ENCODE data around the gene SLC4A7. TPM values are rescaled to one million over a fixed set of nuclear protein-coding genes. Genes with fewer than 3 reads are reported as not detected.

Gene SLC4A7
- total RNA-seq, 2 experiments from 2014 or later: 49.5 to 54.1 TPM

DNA sequence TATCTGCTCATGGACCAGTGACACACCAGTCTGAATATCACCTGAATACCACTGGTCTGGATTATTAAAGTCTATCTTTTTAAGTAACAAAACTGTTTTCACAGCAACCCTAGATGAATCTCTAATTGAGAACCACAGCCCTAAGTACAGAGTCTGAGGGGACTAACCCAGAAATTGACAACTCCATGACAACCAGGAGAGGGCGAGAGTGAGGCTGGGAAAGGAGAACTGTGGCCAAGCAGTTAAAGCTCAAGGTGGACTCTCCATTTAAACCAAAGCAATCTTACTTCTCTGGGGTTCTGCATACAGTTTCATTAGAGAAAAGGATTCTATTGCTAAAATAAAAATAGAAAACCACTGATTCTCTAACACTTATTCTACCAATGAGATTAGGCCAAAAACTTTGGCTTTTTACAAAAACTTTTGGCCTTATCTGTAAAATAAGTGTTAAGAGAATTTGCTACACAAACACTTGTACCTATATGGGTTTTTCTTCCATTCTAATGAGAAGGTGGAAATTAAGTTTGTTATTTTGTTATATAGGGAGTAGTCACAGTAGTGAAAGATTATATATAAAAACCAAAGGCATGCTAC lies 126.4 kb downstream of the SLC4A7 start:
- Mint-ChIP-seq H3K27ac (peak overlapping the region; percentile 13), H3K9me3 (no peaks in the 10 kb centered on the region), H3K4me1 (peaks cover 20% of the 10 kb centered on the region), H3K4me3 (no peak overlapping the region), H3K27me3 (peaks cover 7% of the 10 kb centered on the region), H3K36me3 (peaks cover 4% of the 10 kb centered on the region)
- DNase-seq (peak; percentile 38), ATAC-seq (ENCODE audit: low read depth) (peak; percentile 89)
- POLR2A ChIA-PET: interaction anchor here (1.0 kb wide), 1 partner anchor 109 kb away, joined by 3 read pairs; no protein-coding TSS in a partner anchor

DNA sequence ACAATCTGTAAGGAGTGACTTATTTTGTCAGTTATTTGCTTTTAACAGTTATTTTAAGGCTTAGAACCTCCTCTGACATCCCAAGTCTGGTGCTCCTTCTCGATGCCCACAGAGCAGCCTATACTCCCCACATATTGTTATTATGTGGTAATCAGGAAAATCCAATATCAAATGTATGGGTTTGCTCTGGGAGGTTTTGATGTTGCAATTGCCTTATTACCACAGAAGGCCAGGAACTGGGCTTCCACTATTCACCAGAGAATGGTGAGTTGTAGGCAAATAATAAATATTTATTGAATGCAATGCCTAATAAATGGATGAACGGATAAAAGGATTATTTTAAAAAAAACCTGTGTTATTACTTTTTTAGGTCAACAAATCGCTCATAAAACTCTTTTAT lies 127.2 kb downstream of the SLC4A7 start:
- Mint-ChIP-seq H3K36me3 (peaks cover 4% of the 10 kb centered on the region), H3K9me3 (no peaks in the 10 kb centered on the region), H3K27me3 (peaks cover 7% of the 10 kb centered on the region), H3K4me1 (peaks cover 20% of the 10 kb centered on the region), H3K4me3 (no peak overlapping the region), H3K27ac (no peak overlapping the region)
- DNase-seq: no peak
- no peak for ATAC-seq (ENCODE audit: low read depth)
- POLR2A ChIA-PET: no interaction called here

DNA sequence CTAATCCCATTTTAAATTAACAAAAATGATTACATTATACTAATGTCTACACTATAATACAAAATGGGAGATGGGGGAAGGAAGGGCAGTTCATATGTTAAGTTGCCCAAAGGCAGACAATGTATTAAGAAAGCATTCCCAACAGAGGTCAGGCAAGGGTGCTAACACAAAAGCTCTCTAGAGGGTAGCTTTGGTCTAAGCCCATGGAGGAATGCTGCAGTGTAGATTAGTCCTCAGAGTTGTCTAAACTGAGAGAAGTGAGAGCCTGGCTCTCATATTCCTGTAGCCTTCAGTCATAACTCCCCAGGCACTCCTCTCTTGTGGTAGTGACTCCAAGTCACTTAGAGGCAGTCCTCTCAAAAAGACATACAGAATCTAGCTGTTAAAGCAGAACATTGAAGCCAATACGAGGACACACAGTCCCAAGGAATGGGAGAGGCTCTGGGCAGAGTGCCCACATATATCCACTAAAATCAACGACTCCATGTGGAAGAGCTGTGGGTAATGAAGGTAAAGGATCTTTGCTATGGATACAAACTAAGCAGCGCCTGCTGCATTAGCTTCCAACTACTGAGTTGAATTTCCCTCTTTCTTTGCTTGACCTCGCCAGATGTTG lies 129.5 kb downstream of the SLC4A7 start:
- no peak overlapping the region for H3K4me3 Mint-ChIP-seq
- peaks cover 13% of the 10 kb centered on the region for H3K4me1 Mint-ChIP-seq
- peaks cover 7% of the 10 kb centered on the region for H3K27me3 Mint-ChIP-seq
- ATAC-seq (ENCODE audit: low read depth) (no peak), DNase-seq (no peak)
- H3K9me3 Mint-ChIP-seq: no peaks in the 10 kb centered on the region
- H3K36me3 Mint-ChIP-seq: no peaks in the 10 kb centered on the region
- no peak overlapping the region for H3K27ac Mint-ChIP-seq
- POLR2A ChIA-PET: no interaction called here

DNA sequence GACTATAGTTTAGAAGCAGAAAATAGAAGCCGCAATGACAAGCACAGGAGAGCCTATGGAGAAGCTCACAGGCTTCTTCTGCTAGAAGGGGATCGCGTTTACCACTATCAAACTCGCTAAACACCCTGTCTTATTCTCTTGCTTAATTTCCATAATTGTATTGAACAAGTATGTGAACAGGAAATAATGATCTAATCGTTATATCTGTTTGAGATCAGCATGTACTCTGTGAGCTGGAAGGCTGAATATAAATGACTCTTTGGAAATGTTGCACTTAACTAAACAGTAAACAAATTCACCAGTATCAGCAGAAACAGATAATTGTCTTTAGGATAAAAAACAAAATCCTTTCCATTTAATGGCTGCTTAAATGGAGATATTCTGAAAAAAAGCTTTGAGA lies 130.0 kb downstream of the SLC4A7 start:
- H3K36me3 Mint-ChIP-seq: no peaks in the 10 kb centered on the region
- DNase-seq: no peak
- no peaks in the 10 kb centered on the region for H3K9me3 Mint-ChIP-seq
- POLR2A ChIA-PET: no interaction called here
- peaks cover 9% of the 10 kb centered on the region for H3K4me1 Mint-ChIP-seq
- no peak overlapping the region for H3K27ac Mint-ChIP-seq
- H3K27me3 Mint-ChIP-seq: peaks cover 7% of the 10 kb centered on the region
- ATAC-seq (ENCODE audit: low read depth): no peak
- H3K4me3 Mint-ChIP-seq: no peak overlapping the region

DNA sequence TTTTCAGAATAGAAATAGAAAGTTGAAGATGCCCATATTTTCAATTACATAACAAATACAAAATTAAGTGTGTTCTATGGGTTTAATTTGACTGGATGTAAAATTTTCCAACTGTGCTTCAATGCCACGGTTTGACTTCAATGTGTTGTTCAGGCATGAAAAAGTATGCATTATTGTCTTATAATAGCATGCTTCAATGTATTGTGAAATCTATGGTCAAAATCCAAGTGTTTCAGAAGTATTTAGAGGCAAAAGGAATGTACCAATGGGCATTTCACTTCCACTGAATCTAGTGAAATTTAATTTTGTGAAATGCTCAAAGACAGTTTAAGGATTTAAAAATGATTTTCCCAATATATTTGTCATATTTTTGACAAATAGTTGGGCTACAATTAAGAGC lies 131.0 kb downstream of the SLC4A7 start:
- Mint-ChIP-seq H3K4me1 (peaks cover 5% of the 10 kb centered on the region), H3K36me3 (no peaks in the 10 kb centered on the region), H3K9me3 (no peaks in the 10 kb centered on the region), H3K4me3 (no peak overlapping the region), H3K27me3 (peaks cover 7% of the 10 kb centered on the region), H3K27ac (no peak overlapping the region)
- POLR2A ChIA-PET: no interaction called here
- no peak for ATAC-seq (ENCODE audit: low read depth)
- no peak for DNase-seq

DNA sequence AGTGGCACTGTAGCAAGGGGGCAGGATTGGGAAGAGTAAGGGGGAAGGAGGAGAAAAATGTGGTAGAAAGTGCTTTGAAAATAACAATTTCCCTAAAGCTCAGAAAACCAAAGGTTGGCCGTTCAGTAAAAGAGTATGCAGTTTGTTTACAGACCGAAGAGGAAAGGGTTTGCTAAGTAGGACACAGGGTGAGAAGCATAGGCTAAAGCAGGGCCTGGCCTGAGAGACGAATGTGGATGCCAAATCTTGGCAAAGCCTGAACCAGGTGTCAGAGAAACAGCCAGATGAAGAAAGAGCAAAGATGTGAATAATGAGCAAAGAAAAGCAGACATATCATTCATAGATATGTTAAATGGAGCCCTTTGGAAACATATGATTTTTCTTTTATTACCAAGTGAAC lies 132.1 kb downstream of the SLC4A7 start:
- ATAC-seq (ENCODE audit: low read depth) (no peak), DNase-seq (no peak)
- no peaks in the 10 kb centered on the region for H3K9me3 Mint-ChIP-seq
- peaks cover 7% of the 10 kb centered on the region for H3K27me3 Mint-ChIP-seq
- no peaks in the 10 kb centered on the region for H3K4me1 Mint-ChIP-seq
- no peak overlapping the region for H3K27ac Mint-ChIP-seq
- H3K4me3 Mint-ChIP-seq: no peak overlapping the region
- H3K36me3 Mint-ChIP-seq: no peaks in the 10 kb centered on the region
- POLR2A ChIA-PET: no interaction called here

DNA sequence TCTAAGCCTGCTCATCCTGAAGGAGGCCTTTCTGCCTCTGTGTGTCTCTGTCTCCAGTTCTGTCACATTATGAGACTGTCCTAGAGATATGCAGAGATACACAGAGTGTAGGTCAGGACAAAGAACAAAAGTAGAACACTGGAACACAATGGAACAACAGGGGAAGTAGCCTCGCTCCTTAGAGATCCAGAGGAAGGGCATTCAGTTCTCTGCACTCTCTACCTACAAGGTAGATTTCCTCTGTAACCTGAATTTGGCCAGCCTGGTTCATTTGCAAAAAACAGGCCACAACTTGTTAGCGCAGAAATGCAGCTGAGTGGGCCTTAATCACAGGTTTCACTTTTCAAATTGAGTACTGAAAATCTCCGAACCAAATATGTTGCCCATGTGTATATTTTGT lies 134.4 kb downstream of the SLC4A7 start:
- POLR2A ChIA-PET: no interaction called here
- Mint-ChIP-seq H3K9me3 (no peaks in the 10 kb centered on the region), H3K27ac (no peak overlapping the region), H3K4me1 (peaks cover 6% of the 10 kb centered on the region), H3K4me3 (no peak overlapping the region), H3K27me3 (peaks cover 4% of the 10 kb centered on the region), H3K36me3 (no peaks in the 10 kb centered on the region)
- ATAC-seq (ENCODE audit: low read depth) (no peak), DNase-seq (no peak)

DNA sequence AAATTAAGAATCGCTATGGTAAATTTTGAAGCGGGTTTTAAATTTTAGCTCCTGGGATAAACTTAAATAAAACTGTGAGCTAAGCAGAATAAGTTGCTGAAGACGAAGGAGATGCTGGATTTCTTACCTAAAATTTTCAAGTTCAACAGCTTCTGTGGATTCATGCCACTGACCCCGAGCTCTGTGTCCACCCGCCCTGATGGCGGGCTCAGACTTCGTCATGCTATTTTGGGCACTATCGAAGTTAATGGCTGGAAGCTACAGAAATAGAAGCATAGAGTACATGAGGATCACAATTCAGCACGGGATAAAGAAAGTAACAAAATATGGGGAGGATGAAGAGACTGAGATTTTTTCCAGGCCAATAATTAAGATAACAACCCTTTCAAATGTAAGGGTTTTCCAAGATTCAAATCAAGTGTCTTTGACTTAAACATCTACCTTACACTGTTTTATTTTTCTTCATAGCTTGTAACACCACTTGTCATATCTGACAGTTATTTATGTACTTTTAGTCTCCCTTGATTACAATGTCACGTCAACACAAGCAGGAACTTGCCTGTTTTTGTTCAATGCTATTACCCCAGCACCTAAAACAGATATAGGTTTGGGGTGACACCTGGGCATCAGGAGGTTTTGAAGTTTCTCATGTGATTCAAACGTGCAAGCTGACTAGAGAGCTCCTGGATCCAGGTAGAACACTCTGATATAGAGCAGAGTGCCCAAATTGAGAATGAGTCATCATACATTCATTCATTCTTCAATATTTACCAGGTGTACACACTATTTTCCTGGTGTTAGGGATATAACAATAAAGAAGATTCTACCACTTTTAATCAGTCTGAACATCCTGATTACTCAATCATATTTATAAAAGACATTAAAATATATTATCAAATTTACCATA lies 138.0 kb downstream of the SLC4A7 start:
- peaks cover 6% of the 10 kb centered on the region for H3K4me1 Mint-ChIP-seq
- no peaks in the 10 kb centered on the region for H3K36me3 Mint-ChIP-seq
- DNase-seq (no peak), ATAC-seq (ENCODE audit: low read depth) (no peak)
- POLR2A ChIA-PET: interaction anchor here (0.7 kb wide), 1 partner anchor 122 kb away, joined by 3 read pairs; no protein-coding TSS in a partner anchor
- no peaks in the 10 kb centered on the region for H3K27me3 Mint-ChIP-seq
- H3K9me3 Mint-ChIP-seq: no peaks in the 10 kb centered on the region
- no peak overlapping the region for H3K4me3 Mint-ChIP-seq
- H3K27ac Mint-ChIP-seq: no peak overlapping the region

DNA sequence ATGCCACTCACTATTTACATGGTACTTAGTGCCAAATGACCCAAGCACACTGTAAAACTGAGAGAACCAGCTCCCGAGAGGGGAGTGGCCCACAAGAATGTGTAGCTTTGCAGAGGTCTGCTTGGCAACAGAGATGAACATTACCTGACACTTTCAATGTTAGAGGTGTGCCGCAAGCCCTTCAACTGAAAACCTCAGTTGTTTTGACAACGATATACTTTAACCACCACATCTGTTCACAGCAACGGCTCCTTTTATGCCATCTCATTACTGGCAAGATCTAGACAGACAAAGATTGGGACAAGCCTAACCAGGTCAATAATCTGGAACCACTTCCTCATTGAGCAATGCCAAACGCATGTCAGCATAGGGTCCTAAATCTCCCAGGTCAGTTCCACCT lies 138.7 kb downstream of the SLC4A7 start:
- Mint-ChIP-seq H3K27ac (no peak overlapping the region), H3K4me1 (peaks cover 8% of the 10 kb centered on the region), H3K4me3 (no peak overlapping the region), H3K27me3 (peaks cover 1% of the 10 kb centered on the region), H3K36me3 (no peaks in the 10 kb centered on the region), H3K9me3 (no peaks in the 10 kb centered on the region)
- DNase-seq (no peak), ATAC-seq (ENCODE audit: low read depth) (peak; percentile 58)
- POLR2A ChIA-PET: interaction anchor here (0.7 kb wide), 1 partner anchor 123 kb away, joined by 3 read pairs; no protein-coding TSS in a partner anchor

DNA sequence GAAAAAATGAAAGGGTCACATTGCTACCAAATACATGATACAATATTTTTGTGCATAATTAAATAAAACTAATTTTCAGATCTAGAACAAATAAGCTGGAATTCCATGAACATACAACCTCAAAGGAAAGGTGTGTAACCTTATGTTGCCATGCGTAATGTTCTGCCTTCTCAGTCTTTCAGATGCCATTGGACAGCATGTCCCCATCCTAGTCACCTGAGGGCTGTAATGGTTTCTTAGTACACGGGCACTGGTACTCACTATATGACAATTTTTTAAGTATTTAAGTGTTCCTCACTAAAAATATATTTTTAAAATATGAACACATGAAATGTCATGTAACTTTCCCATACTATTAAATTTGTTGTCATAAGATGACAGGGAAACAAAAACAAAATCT lies 139.1 kb downstream of the SLC4A7 start:
- POLR2A ChIA-PET: no interaction called here
- Mint-ChIP-seq H3K27me3 (peaks cover 1% of the 10 kb centered on the region), H3K4me3 (no peak overlapping the region), H3K36me3 (no peaks in the 10 kb centered on the region), H3K9me3 (no peaks in the 10 kb centered on the region), H3K27ac (no peak overlapping the region), H3K4me1 (peaks cover 8% of the 10 kb centered on the region)
- ATAC-seq (ENCODE audit: low read depth) (no peak), DNase-seq (no peak)

DNA sequence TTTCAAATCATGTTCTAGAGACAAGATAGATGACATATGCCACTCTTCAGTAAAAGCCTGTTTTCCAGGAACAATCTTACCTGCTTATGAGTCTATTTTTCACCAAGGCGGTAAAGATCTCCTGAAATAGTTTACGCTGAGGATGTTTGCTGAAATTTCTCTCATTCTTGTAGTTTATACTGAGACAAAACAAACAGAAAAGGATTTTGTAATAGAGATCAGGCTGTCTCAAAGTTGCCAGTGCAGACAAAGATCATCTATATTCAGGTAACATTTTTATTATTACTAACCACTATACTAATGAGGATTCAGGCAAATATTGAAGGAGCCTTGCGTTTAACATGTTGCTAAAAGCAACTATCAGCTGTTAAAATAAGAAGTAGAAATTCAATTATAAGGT lies 140.0 kb downstream of the SLC4A7 start:
- Mint-ChIP-seq H3K36me3 (no peaks in the 10 kb centered on the region), H3K4me3 (no peak overlapping the region), H3K4me1 (peaks cover 8% of the 10 kb centered on the region), H3K9me3 (no peaks in the 10 kb centered on the region), H3K27me3 (peaks cover 1% of the 10 kb centered on the region), H3K27ac (no peak overlapping the region)
- POLR2A ChIA-PET: no interaction called here
- DNase-seq: no peak
- ATAC-seq (ENCODE audit: low read depth): no peak

DNA sequence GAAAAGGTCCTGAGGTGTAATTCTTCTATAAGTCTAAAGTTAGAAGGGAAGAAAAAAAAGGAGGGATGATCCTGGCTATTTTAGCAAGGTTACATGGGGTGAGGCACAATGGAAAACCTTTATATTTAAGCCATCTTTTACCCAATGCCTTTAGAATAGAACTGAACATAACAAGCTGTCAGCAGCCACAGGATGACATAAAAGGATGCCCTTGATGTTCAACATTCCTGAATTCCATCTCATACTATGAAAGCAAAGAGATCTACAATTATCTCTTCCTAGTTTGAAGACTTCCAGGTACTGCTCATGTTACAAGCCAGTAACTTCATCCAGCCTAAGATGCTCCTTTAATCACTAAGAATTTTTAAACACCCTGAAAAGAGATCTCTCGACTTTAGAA lies 141.9 kb downstream of the SLC4A7 start:
- ATAC-seq (ENCODE audit: low read depth) (no peak), DNase-seq (no peak)
- Mint-ChIP-seq H3K4me3 (no peak overlapping the region), H3K36me3 (no peaks in the 10 kb centered on the region), H3K27me3 (peaks cover 1% of the 10 kb centered on the region), H3K27ac (no peak overlapping the region), H3K9me3 (no peaks in the 10 kb centered on the region), H3K4me1 (peaks cover 8% of the 10 kb centered on the region)
- POLR2A ChIA-PET: no interaction called here

DNA sequence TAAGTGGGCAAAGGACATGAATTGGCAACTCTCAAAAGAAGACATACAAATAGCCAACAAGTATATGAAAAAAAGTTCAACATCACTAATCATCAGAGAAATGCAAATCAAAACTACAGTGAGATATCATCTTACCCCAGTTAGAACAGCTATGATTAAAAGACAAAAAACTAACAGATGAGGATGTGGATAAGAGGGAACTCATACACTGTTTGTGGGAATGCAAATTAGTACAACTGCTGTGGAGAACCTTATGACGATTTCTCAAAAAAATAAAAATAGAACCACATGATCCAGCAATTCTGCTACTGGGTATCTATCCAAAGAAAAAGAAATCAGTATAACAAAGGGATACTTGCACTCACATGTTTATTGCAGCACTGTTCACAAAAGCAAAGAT lies 143.7 kb downstream of the SLC4A7 start:
- no peak for ATAC-seq (ENCODE audit: low read depth)
- POLR2A ChIA-PET: no interaction called here
- no peak overlapping the region for H3K4me3 Mint-ChIP-seq
- H3K27me3 Mint-ChIP-seq: peaks cover 4% of the 10 kb centered on the region
- H3K4me1 Mint-ChIP-seq: peaks cover 5% of the 10 kb centered on the region
- no peaks in the 10 kb centered on the region for H3K9me3 Mint-ChIP-seq
- no peaks in the 10 kb centered on the region for H3K36me3 Mint-ChIP-seq
- no peak for DNase-seq
- H3K27ac Mint-ChIP-seq: no peak overlapping the region

DNA sequence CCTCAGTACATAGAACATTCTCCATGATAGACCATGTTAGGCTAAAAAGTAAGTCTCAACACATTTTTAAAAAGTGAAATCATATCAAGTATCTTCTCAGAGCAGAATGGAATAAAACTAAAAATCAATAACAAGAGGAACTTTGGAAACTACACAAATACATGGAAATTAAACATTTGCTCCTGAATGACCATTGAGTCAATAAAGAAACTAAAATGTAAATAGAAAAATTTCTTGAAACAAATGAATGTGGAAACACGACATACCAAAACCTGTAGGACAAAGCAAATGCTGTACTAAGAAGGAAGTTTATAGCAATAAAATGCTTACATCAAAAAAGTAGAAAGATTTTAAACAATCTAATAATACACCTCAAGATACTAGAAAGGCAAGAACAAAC lies 148.6 kb downstream of the SLC4A7 start:
- Mint-ChIP-seq H3K36me3 (no peaks in the 10 kb centered on the region), H3K4me1 (peaks cover under 1% of the 10 kb centered on the region), H3K4me3 (no peak overlapping the region), H3K27me3 (peaks cover 2% of the 10 kb centered on the region), H3K9me3 (no peaks in the 10 kb centered on the region), H3K27ac (no peak overlapping the region)
- DNase-seq (no peak), ATAC-seq (ENCODE audit: low read depth) (no peak)
- POLR2A ChIA-PET: no interaction called here
